Spleen (tissue), 10 donors: ENCODE results near the gene CENPB. TPM values are rescaled to one million over a fixed set of nuclear protein-coding genes. Genes with fewer than 3 reads are reported as not detected.

Experiments used
- polyA plus RNA-seq, 3 donors: library from polyadenylated mRNA; stranded (reverse); fragments of 200-250 nt; gene quantifications; one replicate each; pipeline ENCODE4 v1.2.1, GENCODE V29; 2013
- total RNA-seq, 7 donors: library from RNA; depleted of rRNA in 3 of 7; stranded (reverse); fragments of >200 nt in 3 of 7; fragmentation: NEBNext Ultra II Directional in 4 of 7; extraction: Animal tissue kit (Norgen Biotek cat#: 25700) in 4 of 7; gene quantifications; one replicate each; pipeline versions ENCODE4 v1.1.0 to v1.2.1, GENCODE V29; 2016 to 2021
- donor health status: healthy with polysubstance abuse.
- donor health status: DM: no; HTN: no; CAD: no; lungs with moderate emphysema.
- donor health status: DM: no; HTN: no; CAD: no.
- donor health status: Bipolar disorder and iron deficiency.
- donor health status: healthy.
- donor health status: DM: no; HTN: no; CAD: no.
- donor health status: DM: yes; HTN: yes; CAD: no.

The CENPB gene
- total and polyA plus RNA-seq, 10 donors: 24.8 to 84.7 (median 55.6) TPM

Other genes with a start within 250 kb of the CENPB start
- gene GFRA4, start 123.3 kb downstream of the CENPB start, total RNA-seq: not detected
- gene GFRA4, start 123.3 kb downstream of the CENPB start, polyA plus RNA-seq: not detected
- 10 to 100 TPM in 3 of 7 donors, 1 to 10 TPM in 4; 4.0 to 10.7 (median 9.1) TPM for gene ADAM33, start 104.7 kb downstream of the CENPB start, total RNA-seq
- 10 to 100 TPM in 1 of 3 donors, 1 to 10 TPM in 2; 5.9 to 31.6 (median 9.5) TPM for gene ADAM33, start 104.7 kb downstream of the CENPB start, polyA plus RNA-seq
- gene SIGLEC1, start 74.1 kb downstream of the CENPB start, total RNA-seq: 10 to 100 TPM in 5 of 7 donors, 1 to 10 TPM in 2; 3.0 to 50.2 (median 21.9) TPM
- gene SIGLEC1, start 74.1 kb downstream of the CENPB start, polyA plus RNA-seq: 10 to 100 TPM in 2 of 3 donors, 1 to 10 TPM in 1; 8.1 to 18.4 (median 11.0) TPM
- gene HSPA12B, start 54.1 kb downstream of the CENPB start, total RNA-seq: 10 to 100 TPM; 12.6 to 74.0 (median 29.9) TPM
- gene HSPA12B, start 54.1 kb downstream of the CENPB start, polyA plus RNA-seq: 10 to 100 TPM in 2 of 3 donors, 1 to 10 TPM in 1; 5.7 to 41.6 (median 21.3) TPM
- gene ADISSP, start 19.0 kb downstream of the CENPB start, total RNA-seq: 10 to 100 TPM; 29.4 to 42.4 (median 35.1) TPM
- gene ADISSP, start 19.0 kb downstream of the CENPB start, polyA plus RNA-seq: 10 to 100 TPM; 31.3 to 55.5 (median 36.8) TPM
- gene SPEF1, start 5.3 kb downstream of the CENPB start, total RNA-seq: not detected
- under 1 TPM in 2 of 3 donors, not detected in 1; 0.06 to 0.11 TPM for gene SPEF1, start 5.3 kb downstream of the CENPB start, polyA plus RNA-seq
- gene CDC25B, start 9.6 kb upstream of the CENPB start, total RNA-seq: 10 to 100 TPM; 48.3 to 67.7 (median 55.1) TPM
- 10 to 100 TPM; 22.8 to 45.8 (median 42.9) TPM for gene CDC25B, start 9.6 kb upstream of the CENPB start, polyA plus RNA-seq
- gene AP5S1, start 33.8 kb upstream of the CENPB start, total RNA-seq: 10 to 100 TPM; 11.1 to 19.0 (median 17.1) TPM
- gene AP5S1, start 33.8 kb upstream of the CENPB start, polyA plus RNA-seq: 1 to 10 TPM; 5.3 to 9.6 (median 5.6) TPM
- gene MAVS, start 60.1 kb upstream of the CENPB start, total RNA-seq: 10 to 100 TPM; 27.2 to 45.0 (median 41.0) TPM
- gene MAVS, start 60.1 kb upstream of the CENPB start, polyA plus RNA-seq: 10 to 100 TPM in 1 of 3 donors, 1 to 10 TPM in 2; 4.1 to 18.5 (median 5.2) TPM
- gene PANK2, start 102.6 kb upstream of the CENPB start, total RNA-seq: 10 to 100 TPM; 45.5 to 74.4 (median 67.9) TPM
- gene PANK2, start 102.6 kb upstream of the CENPB start, polyA plus RNA-seq: 10 to 100 TPM; 23.0 to 36.2 (median 32.3) TPM
- 10 to 100 TPM; 22.0 to 46.8 (median 30.7) TPM for gene RNF24, start 228.8 kb upstream of the CENPB start, total RNA-seq
- 1 to 10 TPM; 1.1 to 3.8 (median 1.8) TPM for gene RNF24, start 228.8 kb upstream of the CENPB start, polyA plus RNA-seq